Islet of Langerhans (tissue), 1 donor: ENCODE data around the gene OR10H5.

Experiments used
- FAIRE-seq: peaks from one replicate; lab custom pipeline; 2011; peaks lifted over from hg19 to GRCh38; lab: Jason Lieb, UNC

Gene OR10H5

GRCh38 chr19:15850385-15850784 is 62.9 kb downstream of the OR10H5 start:
- no peak for FAIRE-seq
